GM23338 (cell line): ENCODE data around the gene PRKCH. TPM values are rescaled to one million over a fixed set of nuclear protein-coding genes. Genes with fewer than 3 reads are reported as not detected.

Source experiments
- ATAC-seq: fragments of 200-7000 bp; cut with Tn5 transposase; 3 replicates; pipeline ENCODE4 v1.9.1; 2020
- DNase-seq: peaks from one replicate; pipeline ENCODE4 v3.0.0-alpha.2; 2015; ENCODE audit warnings: low spot score
- H2AFZ ChIP-seq: fragments of 200-600 bp; sonication (generic); 2 replicates; pipeline ENCODE4 v1.8.0; 2016; ENCODE audit warnings: antibody characterized with exemption, mild to moderate bottlenecking, moderate library complexity
- H3F3A ChIP-seq: fragments of 200-600 bp; sonication (generic); replicated peaks from 2 replicates; pipeline ENCODE4 v1.8.0; 2017; ENCODE audit warnings: antibody characterized with exemption, mixed run types, low read depth
- H3K27ac ChIP-seq: fragments of 200-600 bp; sonication (generic); 2 replicates; pipeline ENCODE4 v1.6.1; 2016; ENCODE audit warnings: low read depth
- H3K27me3 ChIP-seq: fragments of 200-600 bp; sonication (generic); 2 replicates; pipeline ENCODE4 v1.8.0; 2016; ENCODE audit warnings: mild to moderate bottlenecking, mixed run types, moderate library complexity; ENCODE audit not compliant: insufficient read depth
- H3K36me3 ChIP-seq: fragments of 200-600 bp; sonication (generic); 2 replicates; pipeline ENCODE4 v1.8.0; 2016; ENCODE audit warnings: mild to moderate bottlenecking; ENCODE audit not compliant: insufficient read depth
- H3K4me1 ChIP-seq: fragments of 200-600 bp; sonication (generic); 2 replicates; pipeline ENCODE4 v1.8.0; 2016; ENCODE audit warnings: mild to moderate bottlenecking, moderate library complexity; ENCODE audit not compliant: insufficient read depth
- H3K4me2 ChIP-seq: fragments of 200-600 bp; sonication (generic); 2 replicates; pipeline ENCODE4 v1.7.1; 2017; ENCODE audit warnings: mixed run types
- H3K4me3 ChIP-seq: fragments of 200-600 bp; sonication (generic); 2 replicates; pipeline ENCODE4 v1.6.1; 2016; ENCODE audit warnings: mixed run types
- H3K79me2 ChIP-seq: fragments of 200-600 bp; sonication (generic); replicated peaks from 2 replicates; pipeline ENCODE4 v1.8.0; 2017; ENCODE audit warnings: mild to moderate bottlenecking; ENCODE audit not compliant: insufficient read depth
- H3K9me2 ChIP-seq: fragments of 200-600 bp; sonication (generic); 2 replicates; pipeline ENCODE4 v1.8.0; 2017; ENCODE audit not compliant: insufficient read depth
- H4K20me1 ChIP-seq: fragments of 200-600 bp; sonication (generic); replicated peaks from 2 replicates; pipeline ENCODE4 v1.8.0; 2017; ENCODE audit warnings: mild to moderate bottlenecking; ENCODE audit not compliant: insufficient read depth
- H3K27ac Mint-ChIP-seq: 2 replicates; pipeline ENCODE4 v1.8.0; 2020; ENCODE audit warnings: inconsistent platforms, mild to moderate bottlenecking, moderate library complexity, mixed read lengths
- H3K27me3 Mint-ChIP-seq: 3 replicates; pipeline ENCODE4 v1.8.0; 2022; ENCODE audit warnings: low read depth, mild to moderate bottlenecking, moderate library complexity, mixed read lengths, inconsistent platforms; ENCODE audit not compliant: insufficient read depth, poor library complexity
- H3K36me3 Mint-ChIP-seq: 3 replicates; pipeline ENCODE4 v1.8.0; 2021; ENCODE audit warnings: low read depth, mild to moderate bottlenecking, inconsistent platforms, moderate library complexity, mixed read lengths
- H3K4me1 Mint-ChIP-seq: 3 replicates; pipeline ENCODE4 v1.8.0; 2020; ENCODE audit warnings: mild to moderate bottlenecking, inconsistent platforms, mixed read lengths
- H3K4me3 Mint-ChIP-seq: 3 replicates; pipeline ENCODE4 v1.8.0; 2021; ENCODE audit warnings: moderate library complexity, mild to moderate bottlenecking, inconsistent platforms, mixed read lengths
- H3K9me3 Mint-ChIP-seq: 3 replicates; pipeline ENCODE4 v1.8.0; 2020; ENCODE audit warnings: moderate library complexity, mild to moderate bottlenecking, inconsistent platforms, mixed read lengths
- CREB1 ChIP-seq: fragments of 250-450 bp; sonication (Bioruptor Pico); IDR thresholded peaks from 2 replicates; pipeline ENCODE4 v1.5.0; 2020; ENCODE audit warnings: low read depth, mild to moderate bottlenecking, moderate library complexity
- CTCF ChIP-seq, 2 experiments: fragments of 200-600 bp in 1 of 2; sonication (generic) in 1 of 2; conservative IDR thresholded peaks; 2 replicates each; pipeline versions ENCODE4 v1.5.1 to v1.6.1; 2016 to 2017; ENCODE audit warnings: antibody characterized with exemption in 2 of 2, low read depth in 2 of 2, mild to moderate bottlenecking in 2 of 2, moderate library complexity in 1 of 2
- NANOG ChIP-seq: IDR thresholded peaks from 2 replicates; pipeline ENCODE4 v1.6.1; 2016; ENCODE audit warnings: antibody characterized with exemption, borderline replicate concordance
- REST ChIP-seq: IDR thresholded peaks from one replicate; pipeline ENCODE4 v1.6.1; 2018; ENCODE audit warnings: antibody characterized with exemption; ENCODE audit not compliant: unreplicated experiment
- ZNF462 ChIP-seq: fragments of 250-450 bp; sonication (Bioruptor Pico); IDR thresholded peaks from 2 replicates; pipeline ENCODE4 v1.5.0; 2020; ENCODE audit warnings: mild to moderate bottlenecking, moderate library complexity
- polyA plus RNA-seq: library from polyadenylated mRNA; unstranded; fragments of >200 nt; fragmentation: Nextera tagmentation; extraction: Ambion mirVana; gene quantifications from 2 replicates; pipeline ENCODE4 v1.2.1, GENCODE V29; 2016
- total RNA-seq: library from RNA; depleted of rRNA; stranded (reverse); fragments of >200 nt; shearing (Covaris generic); gene quantifications from 2 replicates; pipeline ENCODE4 v1.2.3, GENCODE V29; 2014

PRKCH gene
- total and polyA plus RNA-seq, 2 experiments from 2014 or later, result 5.4 to 10.1 TPM

- no peak for DNase-seq
- Histone ChIP-seq H3K27ac (no peak overlapping the region), H3K4me1 (no peaks in the 10 kb centered on the region)
These were observed 23.7 kb downstream of the PRKCH start for GRCh38 chr14:61345151-61345482.

More at GRCh38 chr14:61345151-61345482, 23.7 kb downstream of the PRKCH start:
- Histone ChIP-seq H4K20me1 (no peaks in the 10 kb centered on the region), H3K9me2 (no peaks in the 10 kb centered on the region), H2AFZ (no peak overlapping the region), H3K4me2 (no peak overlapping the region), H3F3A (no peaks in the 10 kb centered on the region), H3K36me3 (no peaks in the 10 kb centered on the region), H3K27me3 (no peaks in the 10 kb centered on the region), H3K4me3 (no peak overlapping the region), H3K79me2 (no peaks in the 10 kb centered on the region)
- ATAC-seq, result no peak
- no peaks in the 10 kb centered on the region for H3K36me3 Mint-ChIP-seq
- H3K4me1 Mint-ChIP-seq, result peaks cover 2% of the 10 kb centered on the region; the same call in 2 of the 3 replicates
- no peak overlapping the region for H3K4me3 Mint-ChIP-seq
- H3K27ac Mint-ChIP-seq, result no peak overlapping the region
- no peaks in the 10 kb centered on the region for H3K9me3 Mint-ChIP-seq
- no peak for TF ChIP-seq ZNF462 (CRISPR knock-in tag)
- TF ChIP-seq CREB1 (CRISPR knock-in tag), result no peak
- TF ChIP-seq NANOG, result no peak
- TF ChIP-seq REST, result no peak
- no peak for TF ChIP-seq CTCF (conservative IDR thresholded peaks at IDR 0.05; ENCODE audit: low read depth in 2 of 2)
- H3K27me3 Mint-ChIP-seq, result no peaks in the 10 kb centered on the region
